NCI-H2171 (cell line): Measurements from ENCODE around the gene NPSR1.
"Not testable (repeated sequence)": the region's sequence is repeated elsewhere in the genome, so short reads cannot be mapped to it uniquely, and the experiment has no call there.

ENCODE experiments used
- DNase-seq: peaks from one replicate; lab custom pipeline; 2025; lab: John Stamatoyannopoulos, UW

NPSR1 gene

GRCh38 chr7:34869057-34869456 is 211.0 kb downstream of the NPSR1 start:
- DNase-seq = no peak

GRCh38 chr7:34870041-34870440 is 212.0 kb downstream of the NPSR1 start:
- not testable (repeated sequence) for DNase-seq

GRCh38 chr7:34874329-34874728 is 216.3 kb downstream of the NPSR1 start:
- not testable (repeated sequence) for DNase-seq

- DNase-seq = no peak
Measured at GRCh38 chr7:34875481-34875880, 217.5 kb downstream of the NPSR1 start.

- DNase-seq = not testable (repeated sequence)
Measured at GRCh38 chr7:34878944-34879735, 221.1 kb downstream of the NPSR1 start.

- DNase-seq = no peak
Measured at GRCh38 chr7:34879871-34880270, 221.9 kb downstream of the NPSR1 start.

GRCh38 chr7:34883855-34884254 is 225.8 kb downstream of the NPSR1 start:
- not testable (repeated sequence) for DNase-seq

- DNase-seq = no peak
Measured at GRCh38 chr7:34886856-34887255, 228.8 kb downstream of the NPSR1 start.

- no peak for DNase-seq
Measured at GRCh38 chr7:34889951-34890350, 231.9 kb downstream of the NPSR1 start.

GRCh38 chr7:34895202-34895601 is 237.2 kb downstream of the NPSR1 start:
- no peak for DNase-seq
